ENCODE measurements around the gene OTOGL.

GRCh38 chr12:80168936-80169335 is 69.6 kb downstream of the OTOGL start:
- TF ChIP-seq CTCF (conservative IDR thresholded peaks at IDR 0.05; ENCODE audit: low read length) (no peak), EZH2phosphoT487 (IDR thresholded peaks at IDR 0.05; ENCODE audit: borderline replicate concordance) (no peak)
